ENCODE measurements around the gene HADHA.
A peak's percentile ranks its signal among the peaks of the same experiment; 100 is the strongest.
"Not testable (repeated sequence)": the region's sequence is repeated elsewhere in the genome, so short reads cannot be mapped to it uniquely, and the experiment has no call there.

HADHA gene

GRCh38 chr2:26244309-26245230 is at the start of gene HADHA, which contains the start of gene HADHB:
HADHA (minus strand) TSS chr2:26244632; CDS start chr2:26244596, 36 bp downstream.
HADHB (plus strand) TSS chr2:26244939; CDS start chr2:26254255, 9,316 bp downstream.
- peak; percentile 60 to 64 for DNase-seq (ENCODE audit: low read depth in 2 of 2)

GRCh38 chr2:26292646-26293045 is 48.2 kb upstream of the HADHA start:
- DNase-seq (ENCODE audit: low read depth in 2 of 2), result no peak

GRCh38 chr2:26290001-26290400 is 45.6 kb upstream of the HADHA start:
- DNase-seq (ENCODE audit: low read depth in 2 of 2), result no peak

GRCh38 chr2:26285931-26286330 is 41.5 kb upstream of the HADHA start:
- no peak for DNase-seq (ENCODE audit: low read depth in 2 of 2)

GRCh38 chr2:26284132-26284531 is 39.7 kb upstream of the HADHA start:
- DNase-seq (ENCODE audit: low read depth in 2 of 2), result no peak

- DNase-seq (ENCODE audit: low read depth in 2 of 2), result no peak
Observed at GRCh38 chr2:26283606-26284005, 39.2 kb upstream of the HADHA start.

DNA sequence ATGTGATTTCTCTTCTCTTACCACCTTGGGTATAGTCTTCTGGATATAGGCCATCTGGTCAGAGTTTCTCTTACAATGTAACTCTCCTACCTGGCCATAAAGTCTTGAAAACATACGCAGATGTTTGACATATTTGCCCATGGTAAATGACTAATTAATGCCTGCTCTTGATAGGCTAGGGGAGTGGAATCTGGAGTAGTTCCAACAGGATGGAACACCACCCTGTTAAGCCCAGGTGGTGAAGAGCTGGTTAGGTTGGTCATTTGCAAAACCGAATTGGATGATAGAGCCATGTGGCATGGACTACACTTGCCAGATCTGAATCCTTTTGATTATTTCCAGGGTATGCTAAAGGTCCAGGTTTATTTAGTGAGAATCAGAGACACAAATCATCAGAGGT is 36.8 kb upstream of the HADHA start:
- no peak for DNase-seq (ENCODE audit: low read depth in 2 of 2)

GRCh38 chr2:26279886-26280285 is 35.5 kb upstream of the HADHA start:
- no peak for DNase-seq (ENCODE audit: low read depth in 2 of 2)

GRCh38 chr2:26276484-26277227 is 32.2 kb upstream of the HADHA start:
- no peak for DNase-seq (ENCODE audit: low read depth in 2 of 2)

- DNase-seq (ENCODE audit: low read depth in 2 of 2), result no peak
Observed at GRCh38 chr2:26274058-26274613, 29.7 kb upstream of the HADHA start.

DNA sequence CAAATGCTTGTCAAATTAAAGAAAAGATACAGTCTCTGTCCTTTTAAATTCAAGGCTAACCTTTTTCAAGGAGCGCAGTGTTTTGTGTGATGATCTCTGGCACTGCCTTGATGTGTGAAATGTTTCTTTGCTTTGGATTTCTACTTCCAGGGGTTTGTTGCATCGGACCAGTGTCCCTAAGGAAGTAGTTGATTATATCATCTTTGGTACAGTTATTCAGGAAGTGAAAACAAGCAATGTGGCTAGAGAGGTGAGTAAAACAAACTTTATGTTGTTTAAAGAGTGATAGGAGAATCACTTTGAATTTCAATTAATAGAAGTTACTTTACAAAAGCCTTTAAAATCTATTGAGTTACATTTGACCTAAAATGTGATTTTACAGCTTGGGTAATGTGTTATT is 29.1 kb upstream of the HADHA start:
- DNase-seq (ENCODE audit: low read depth in 2 of 2), result no peak

DNA sequence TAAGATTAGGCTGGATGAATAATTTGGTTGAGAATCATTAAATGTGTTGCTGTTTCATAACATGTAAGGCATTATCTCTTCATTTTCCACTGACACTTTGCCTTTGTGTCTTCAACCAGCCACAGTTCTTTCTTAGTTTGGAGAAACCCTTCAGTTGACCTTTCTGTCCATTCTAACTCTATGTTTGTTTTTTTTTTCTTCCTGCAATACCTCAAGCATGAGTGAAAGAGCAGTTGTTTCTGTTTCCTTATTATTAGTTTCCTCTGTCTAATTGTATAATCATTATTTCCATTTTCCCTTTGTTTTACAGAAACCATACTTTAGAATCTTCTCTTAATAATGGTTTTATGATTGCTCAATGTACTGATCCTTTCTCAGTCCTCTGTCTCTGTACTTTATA is 25.9 kb upstream of the HADHA start:
- DNase-seq (ENCODE audit: low read depth in 2 of 2), result no peak

DNA sequence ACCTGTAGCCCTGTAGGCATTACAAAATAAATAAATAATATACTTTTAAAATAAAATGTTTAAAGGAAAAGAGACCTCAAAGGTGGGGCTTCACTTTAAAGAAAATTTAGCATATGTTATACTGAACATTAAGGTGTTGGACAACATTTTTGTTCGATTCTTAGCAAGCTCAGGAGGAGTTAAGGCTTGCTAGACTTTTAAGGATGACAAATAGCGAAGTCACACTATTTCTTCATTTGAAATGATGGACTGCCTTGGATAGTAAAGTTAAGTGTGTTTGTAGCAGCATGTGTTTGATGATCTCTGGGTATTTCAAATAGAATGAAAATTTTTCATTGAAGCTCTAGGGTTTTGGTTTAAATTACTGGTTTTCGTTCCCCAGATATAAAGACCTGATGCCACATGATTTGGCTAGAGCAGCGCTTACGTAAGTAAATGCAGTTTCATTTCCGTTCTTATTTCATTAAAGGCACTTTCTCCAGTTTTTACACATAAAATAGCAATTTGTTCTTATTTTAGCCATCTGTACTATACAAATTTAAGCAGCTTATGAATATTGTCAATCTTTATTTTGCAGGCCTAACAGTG is 25.2 kb upstream of the HADHA start:
- DNase-seq (ENCODE audit: low read depth in 2 of 2), result no peak

DNA sequence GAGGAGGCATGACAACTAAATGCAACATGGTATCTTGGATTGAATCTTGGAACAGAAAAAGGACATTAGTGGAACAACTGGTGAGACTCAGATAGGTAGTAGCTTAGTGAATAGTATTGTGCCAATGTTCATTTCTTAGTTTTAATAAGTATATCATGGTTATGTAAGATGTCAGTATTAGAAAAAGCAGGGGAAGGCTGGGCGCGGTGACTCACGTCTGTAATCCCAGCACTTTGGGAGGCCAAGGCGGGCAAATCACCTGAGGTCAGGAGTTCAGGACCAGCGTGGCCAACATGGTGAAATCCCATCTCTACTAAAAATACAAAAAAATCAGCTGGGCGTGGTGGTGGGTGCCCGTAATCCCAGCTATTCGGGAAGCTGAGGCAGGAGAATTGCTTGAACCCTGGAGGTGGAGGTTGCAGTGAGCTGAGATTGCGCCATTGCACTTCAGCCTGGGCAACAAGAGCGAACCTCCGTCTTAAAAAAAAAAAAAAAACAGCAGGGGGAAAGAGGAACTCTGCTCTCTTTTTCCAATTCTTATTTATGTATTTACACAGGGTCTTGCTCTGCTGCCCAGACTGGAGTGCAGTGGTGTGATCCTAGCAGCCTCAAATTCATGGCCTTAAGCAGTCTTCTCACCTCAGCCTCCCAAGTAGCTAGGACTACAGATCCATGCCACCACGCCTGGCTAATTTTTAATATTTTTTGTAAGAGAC is 24.4 kb upstream of the HADHA start:
- not testable (repeated sequence) for DNase-seq (ENCODE audit: low read depth in 2 of 2)

DNA sequence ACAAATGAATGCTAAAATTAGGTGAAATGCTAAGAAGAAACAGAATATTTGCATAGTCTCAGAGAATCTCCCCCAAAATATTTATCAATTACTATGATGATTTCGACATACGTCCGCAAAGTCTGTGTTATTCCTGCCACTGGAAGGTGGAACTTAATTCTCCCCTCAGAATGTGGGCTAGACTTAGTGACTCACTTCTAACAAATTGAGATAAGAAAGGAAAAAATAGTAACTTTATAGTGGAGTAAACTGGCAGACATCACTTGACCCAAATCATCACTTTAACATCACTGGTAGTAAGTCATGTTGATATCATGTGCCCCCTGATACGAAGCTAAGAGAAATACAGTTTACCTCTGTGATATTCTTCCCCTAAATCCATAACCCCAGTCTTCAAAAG is 23.8 kb upstream of the HADHA start:
- no peak for DNase-seq (ENCODE audit: low read depth in 2 of 2)

DNA sequence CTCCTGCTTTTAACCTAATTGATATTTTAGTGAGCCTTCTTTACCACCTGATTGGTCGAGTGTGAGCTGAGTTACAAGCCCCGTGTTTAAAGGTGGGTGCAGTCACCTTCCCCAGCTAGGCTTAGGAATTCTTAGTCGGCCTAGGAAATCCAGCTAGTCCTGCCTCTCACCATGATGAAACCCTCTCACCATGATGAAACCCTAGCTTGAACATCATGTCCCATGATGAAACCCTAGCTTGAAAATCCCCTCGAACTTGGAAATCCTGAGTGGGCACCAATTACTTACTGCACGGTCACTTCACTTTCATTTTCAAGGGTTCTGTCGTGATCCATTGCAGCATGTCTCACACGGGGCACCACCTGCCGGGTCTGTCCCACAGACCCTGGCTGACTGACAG is 14.4 kb upstream of the HADHA start:
- not testable (repeated sequence) for DNase-seq (ENCODE audit: low read depth in 2 of 2)

DNA sequence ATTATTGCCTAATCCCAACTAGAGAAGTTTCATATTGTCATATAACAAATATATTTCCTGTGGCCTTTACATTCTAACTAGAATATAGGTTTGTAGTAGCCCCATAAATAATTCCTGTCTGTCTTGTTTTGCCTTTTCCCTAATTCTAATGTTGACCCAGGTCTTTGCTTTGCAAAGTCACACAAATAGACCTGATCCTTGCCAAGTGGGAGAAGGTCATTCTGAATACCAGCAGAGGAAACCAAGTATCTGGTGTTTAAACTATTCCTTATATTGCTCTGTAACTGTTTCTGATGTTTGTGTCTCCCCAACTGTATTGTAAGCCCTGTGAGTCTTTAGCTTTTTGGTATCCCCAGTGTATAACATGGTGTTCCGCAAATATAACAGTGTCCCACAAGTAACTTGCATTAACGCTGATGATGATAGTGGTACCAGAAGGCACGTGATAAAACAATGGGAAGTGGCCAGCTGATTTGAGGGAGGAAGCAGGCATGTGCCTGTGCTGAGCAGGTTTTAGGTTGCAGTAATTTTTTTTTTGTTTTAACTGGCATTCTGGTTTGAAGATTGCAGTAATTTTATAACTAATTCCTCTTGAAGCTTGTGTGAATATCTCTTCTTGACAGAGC is 11.4 kb upstream of the HADHA start:
- DNase-seq (ENCODE audit: low read depth in 2 of 2), result no peak

DNA sequence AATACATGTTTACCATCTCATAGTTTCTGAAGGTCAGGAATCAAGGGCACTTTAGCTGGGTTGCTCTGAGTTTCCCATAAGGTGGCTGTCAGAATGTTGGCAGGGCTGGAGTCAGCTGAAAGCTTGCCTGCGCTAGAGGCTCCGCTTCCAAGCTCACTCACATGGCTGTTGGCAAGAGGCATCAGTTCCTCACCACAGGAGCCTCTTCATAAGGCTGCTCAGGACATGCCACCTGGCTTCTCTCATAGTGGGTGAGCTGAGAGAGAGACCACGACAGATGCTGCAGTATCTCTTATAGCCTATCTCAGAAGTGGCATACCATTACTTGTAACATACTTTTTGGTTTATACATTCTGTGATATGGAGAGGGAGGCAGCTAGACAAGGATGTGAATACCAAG is 7.5 kb upstream of the HADHA start:
- no peak for DNase-seq (ENCODE audit: low read depth in 2 of 2)

DNA sequence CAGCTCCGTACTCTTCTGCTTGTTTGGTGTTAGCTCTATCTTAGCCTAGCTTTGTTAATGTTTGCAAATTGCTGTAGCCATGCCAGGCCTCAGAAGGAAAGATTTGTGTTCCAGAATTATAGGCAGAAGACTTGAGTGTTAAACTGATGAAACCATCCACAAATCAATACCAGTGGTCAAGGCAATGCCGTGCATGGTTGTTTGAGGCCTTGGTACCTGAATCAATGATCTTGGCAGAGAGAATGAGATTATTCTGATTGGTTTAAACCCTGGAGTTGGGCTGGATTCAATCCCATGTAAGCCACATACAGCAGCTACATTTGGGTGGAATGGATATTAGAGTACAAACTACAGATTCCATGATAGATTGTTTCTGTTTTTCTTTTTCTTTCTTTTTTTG is 5.2 kb upstream of the HADHA start:
- no peak for DNase-seq (ENCODE audit: low read depth in 2 of 2)

- no peak for DNase-seq (ENCODE audit: low read depth in 2 of 2)
Observed at GRCh38 chr2:26246818-26247217, 2.4 kb upstream of the HADHA start.

- no peak for DNase-seq (ENCODE audit: low read depth in 2 of 2)
Observed at GRCh38 chr2:26245810-26246209, 1.4 kb upstream of the HADHA start.
